Lung (tissue), 12 donors: ENCODE measurements around the gene YTHDF1. TPM values are rescaled to one million over a fixed set of nuclear protein-coding genes. Genes with fewer than 3 reads are reported as not detected.

Experiments used
- ATAC-seq: fragments of 200-7000 bp; cut with Tn5 transposase; one replicate; pipeline ENCODE4 v1.9.1; 2020; ENCODE audit warnings: moderate number of reproducible peaks; ENCODE audit not compliant: insufficient read depth, low FRiP score
- DNase-seq, 3 donors: peaks; one replicate each; pipeline ENCODE4 v3.0.0-alpha.2; 2013 to 2017
- H3K27ac ChIP-seq, 2 donors: one replicate each; pipeline ENCODE4 v1.5.1; 2013; ENCODE audit warnings: mild to moderate bottlenecking in 2 of 2, moderate library complexity in 2 of 2, control low read depth in 1 of 2, inconsistent platforms in 1 of 2, low read depth in 1 of 2, low read length in 1 of 2
- H3K27me3 ChIP-seq, 3 donors: one replicate each; pipeline ENCODE4 v1.5.1; 2013; ENCODE audit warnings: low read length in 2 of 3; ENCODE audit not compliant: control insufficient read depth in 3 of 3, insufficient read depth in 3 of 3
- H3K36me3 ChIP-seq, 4 donors: one replicate each; pipeline ENCODE4 v1.5.1; 2013; ENCODE audit warnings: low read length in 4 of 4, mild to moderate bottlenecking in 1 of 4, moderate library complexity in 1 of 4; ENCODE audit not compliant: control insufficient read depth in 4 of 4, insufficient read depth in 4 of 4
- H3K4me1 ChIP-seq, 5 donors: one replicate each; pipeline ENCODE4 v1.5.1; 2013; ENCODE audit warnings: low read length in 5 of 5, mild to moderate bottlenecking in 2 of 5, moderate library complexity in 1 of 5; ENCODE audit not compliant: control insufficient read depth in 5 of 5, insufficient read depth in 5 of 5
- H3K4me3 ChIP-seq: one replicate; pipeline ENCODE4 v1.5.1; 2013; ENCODE audit warnings: mild to moderate bottlenecking, control low read depth, moderate library complexity
- H3K9ac ChIP-seq, 2 donors: one replicate each; pipeline ENCODE4 v1.5.1; 2013; ENCODE audit warnings: low read length in 2 of 2, control low read depth in 1 of 2; ENCODE audit not compliant: insufficient read depth in 1 of 2
- H3K9me3 ChIP-seq, 4 donors: one replicate each; pipeline ENCODE4 v1.5.1; 2013; ENCODE audit warnings: low read length in 3 of 4, mild to moderate bottlenecking in 1 of 4, moderate library complexity in 1 of 4; ENCODE audit not compliant: control insufficient read depth in 4 of 4, insufficient read depth in 3 of 4
- WGBS, 2 donors: extraction: QIAGEN DNeasy Blood & Tissue Kit; methylation state at CpG; one replicate each; pipeline ENCODE4 v1.1.7; 2013; 5-methylcytosine and 5-hydroxymethylcytosine counted together
- polyA plus RNA-seq, 2 donors: library from polyadenylated mRNA; stranded (reverse); fragments of 200-250 nt; gene quantifications; one replicate each; pipeline ENCODE4 v1.2.1, GENCODE V29; 2013
- total RNA-seq, 2 donors: library from RNA; depleted of rRNA in 1 of 2; stranded (reverse); fragments of >200 nt in 1 of 2; gene quantifications; one replicate each; pipeline ENCODE4 v1.2.1, GENCODE V29; 2014 to 2021
- TF ChIP-seq, protein P1 (sequence below): IDR thresholded peaks from 2 replicates; pipeline ENCODE4 v1.5.1; 2012; ENCODE audit warnings: mild to moderate bottlenecking; ENCODE audit errors: control extremely low read depth, extremely low read depth
- donor health status: control.
- donor health status: control.
- donor health status: Bipolar disorder and iron deficiency.
- donor health status: healthy.
- donor health status: DM: yes; HTN: yes; CAD: no.

Gene YTHDF1
- total and polyA plus RNA-seq, 4 donors = 21.9 to 33.8 (median 24.1) TPM

- Histone ChIP-seq H3K27ac (no peak overlapping the region), H3K9me3 (peaks cover 0 to 4% (median 0%) of the 10 kb centered on the region in 4 donors), H3K36me3 (no peaks in the 10 kb centered on the region), H3K9ac (no peak overlapping the region), H3K4me3 (no peak overlapping the region), H3K4me1 (no peaks in the 10 kb centered on the region), H3K27me3 (peaks cover 0 to 6% (median 0%) of the 10 kb centered on the region in 3 donors)
- no peak for ATAC-seq
- TF ChIP-seq, protein P1, sequence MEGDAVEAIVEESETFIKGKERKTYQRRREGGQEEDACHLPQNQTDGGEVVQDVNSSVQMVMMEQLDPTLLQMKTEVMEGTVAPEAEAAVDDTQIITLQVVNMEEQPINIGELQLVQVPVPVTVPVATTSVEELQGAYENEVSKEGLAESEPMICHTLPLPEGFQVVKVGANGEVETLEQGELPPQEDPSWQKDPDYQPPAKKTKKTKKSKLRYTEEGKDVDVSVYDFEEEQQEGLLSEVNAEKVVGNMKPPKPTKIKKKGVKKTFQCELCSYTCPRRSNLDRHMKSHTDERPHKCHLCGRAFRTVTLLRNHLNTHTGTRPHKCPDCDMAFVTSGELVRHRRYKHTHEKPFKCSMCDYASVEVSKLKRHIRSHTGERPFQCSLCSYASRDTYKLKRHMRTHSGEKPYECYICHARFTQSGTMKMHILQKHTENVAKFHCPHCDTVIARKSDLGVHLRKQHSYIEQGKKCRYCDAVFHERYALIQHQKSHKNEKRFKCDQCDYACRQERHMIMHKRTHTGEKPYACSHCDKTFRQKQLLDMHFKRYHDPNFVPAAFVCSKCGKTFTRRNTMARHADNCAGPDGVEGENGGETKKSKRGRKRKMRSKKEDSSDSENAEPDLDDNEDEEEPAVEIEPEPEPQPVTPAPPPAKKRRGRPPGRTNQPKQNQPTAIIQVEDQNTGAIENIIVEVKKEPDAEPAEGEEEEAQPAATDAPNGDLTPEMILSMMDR = no peak
- WGBS, 2 donors = 70 to 81% methylated on average over 24 of the region's 24 CpGs
- no peak for DNase-seq
Observed at GRCh38 chr20:63164484-63165355, 51.2 kb downstream of the YTHDF1 start.

DNA sequence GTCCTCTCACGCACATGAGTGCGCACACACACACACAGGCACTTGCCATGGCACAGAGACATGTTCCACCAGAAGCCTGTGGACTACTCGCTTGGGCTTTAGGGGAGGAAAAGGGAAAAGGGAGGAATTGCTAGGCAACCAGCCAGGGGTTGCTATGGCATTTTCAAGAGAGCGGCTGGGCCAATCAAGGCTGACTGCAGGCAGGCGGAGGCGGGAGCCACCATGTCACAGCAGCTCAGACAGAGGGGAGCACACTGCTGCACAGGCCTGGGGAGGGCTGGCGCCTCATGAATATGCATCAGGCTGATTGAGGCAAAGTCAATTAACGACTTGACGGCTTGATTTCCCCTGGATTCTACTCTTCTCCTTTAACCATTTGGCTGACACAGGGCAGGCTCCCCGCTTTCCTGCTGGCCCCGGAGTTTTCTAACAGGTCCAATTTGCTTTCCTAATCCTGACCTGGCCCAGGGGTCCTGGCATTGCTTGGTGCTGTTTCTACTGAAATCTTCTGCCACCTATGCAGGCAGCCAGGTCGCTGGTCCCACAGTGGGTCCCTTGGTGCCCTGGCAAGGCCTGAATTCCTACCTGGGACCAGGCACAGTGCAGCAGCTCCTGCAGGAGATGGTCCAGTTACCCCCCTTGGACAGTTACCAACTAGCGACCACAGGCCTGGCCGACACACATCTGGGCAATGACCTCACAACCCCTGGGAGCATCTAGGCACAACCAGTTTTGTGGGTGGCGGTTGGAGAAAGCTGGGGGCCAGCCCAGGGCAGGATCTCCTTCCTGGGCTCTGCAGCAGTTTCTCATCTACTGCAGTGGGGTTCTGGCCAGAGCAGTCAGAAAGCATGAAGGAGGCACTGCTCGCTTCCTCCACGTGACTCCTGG lies 52.1 kb downstream of the YTHDF1 start:
- Histone ChIP-seq H3K9ac (no peak overlapping the region), H3K4me1 (no peaks in the 10 kb centered on the region), H3K27me3 (peaks cover 0 to 3% (median 0%) of the 10 kb centered on the region in 3 donors), H3K4me3 (no peak overlapping the region), H3K27ac (no peak overlapping the region), H3K9me3 (peaks cover 0 to 4% (median 0%) of the 10 kb centered on the region in 4 donors), H3K36me3 (no peaks in the 10 kb centered on the region)
- TF ChIP-seq, protein P1 = no peak
- DNase-seq = peak in 2 of 3 donors; percentile 9 to 11
- WGBS, 2 donors = 55 to 60% methylated on average over 17 of the region's 17 CpGs
- ATAC-seq = no peak

DNA sequence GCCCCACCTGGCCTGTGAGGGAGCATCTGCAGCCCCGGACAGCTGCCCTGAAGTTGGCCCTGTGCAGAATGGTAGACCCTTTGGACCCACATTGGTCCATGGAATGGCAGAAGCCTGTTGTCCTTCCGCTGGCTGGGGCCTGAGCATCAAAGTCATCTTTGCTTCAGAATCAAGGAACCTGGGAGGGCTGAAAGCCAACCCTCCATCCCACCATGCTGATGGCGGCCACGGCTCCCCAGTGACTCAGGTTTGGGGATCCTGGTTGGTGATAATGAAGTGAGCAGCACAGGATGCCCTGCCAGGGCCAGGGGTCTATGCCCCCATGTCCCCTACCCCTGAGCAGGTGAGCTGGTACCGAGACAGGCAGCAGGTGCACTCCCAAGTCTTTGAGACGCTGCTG lies 52.8 kb downstream of the YTHDF1 start:
- peaks cover 0 to 3% (median 0%) of the 10 kb centered on the region in 3 donors for H3K27me3 ChIP-seq

More for the DNA sequence above, 52.8 kb downstream of the YTHDF1 start:
- DNase-seq = no peak
- Histone ChIP-seq H3K27ac (no peak overlapping the region), H3K4me3 (no peak overlapping the region), H3K36me3 (no peaks in the 10 kb centered on the region), H3K9me3 (peaks cover 0 to under 1% (median 0%) of the 10 kb centered on the region in 4 donors), H3K4me1 (no peaks in the 10 kb centered on the region), H3K9ac (no peak overlapping the region)
- TF ChIP-seq, protein P1 = no peak
- WGBS, 2 donors = 69 to 80% methylated on average over 6 of the region's 6 CpGs
- no peak for ATAC-seq
